Measurements from ENCODE around the gene USP7. TPM values are rescaled to one million over a fixed set of nuclear protein-coding genes. Genes with fewer than 3 reads are reported as not detected.

The USP7 gene
- total and polyA plus RNA-seq, 10 of the 15 experiments (the other 5 are each of a cell fraction or from before 2014, with no cell fraction given): 16.2 to 133 (median 60.5) TPM

DNA sequence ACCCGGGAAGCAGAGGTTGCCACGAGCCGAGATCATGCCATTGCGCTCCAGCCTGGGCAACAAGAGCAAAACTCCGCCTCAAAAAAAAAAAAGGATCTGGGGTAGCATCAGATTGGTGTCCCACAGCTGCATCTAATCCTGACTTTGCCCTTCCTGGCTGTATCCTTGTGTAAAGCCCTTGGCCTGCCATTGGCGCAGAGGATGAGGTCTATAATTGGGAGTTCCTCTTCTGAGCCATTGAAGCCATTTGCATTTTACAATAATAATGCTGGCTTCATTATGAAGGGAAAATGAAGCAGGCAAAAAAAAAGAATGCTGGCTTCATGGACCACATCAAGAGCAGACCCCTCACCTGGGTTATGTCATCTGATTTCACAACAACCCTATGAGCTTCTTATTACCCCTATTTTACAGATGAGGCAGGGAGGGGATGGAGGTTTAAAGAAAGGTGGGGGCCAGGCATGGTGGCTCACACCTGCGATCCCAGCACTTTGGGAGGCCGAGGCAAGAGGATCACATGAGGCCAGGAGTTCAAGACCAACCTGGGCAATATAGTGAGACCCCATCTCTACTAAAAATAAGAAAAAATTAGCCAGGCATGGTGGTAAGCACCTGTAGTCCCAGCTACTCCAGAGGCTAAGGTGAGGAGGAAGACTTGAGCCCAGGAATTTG lies 82.7 kb downstream of the USP7 start (continued):
- TF ChIP-seq, protein P1, sequence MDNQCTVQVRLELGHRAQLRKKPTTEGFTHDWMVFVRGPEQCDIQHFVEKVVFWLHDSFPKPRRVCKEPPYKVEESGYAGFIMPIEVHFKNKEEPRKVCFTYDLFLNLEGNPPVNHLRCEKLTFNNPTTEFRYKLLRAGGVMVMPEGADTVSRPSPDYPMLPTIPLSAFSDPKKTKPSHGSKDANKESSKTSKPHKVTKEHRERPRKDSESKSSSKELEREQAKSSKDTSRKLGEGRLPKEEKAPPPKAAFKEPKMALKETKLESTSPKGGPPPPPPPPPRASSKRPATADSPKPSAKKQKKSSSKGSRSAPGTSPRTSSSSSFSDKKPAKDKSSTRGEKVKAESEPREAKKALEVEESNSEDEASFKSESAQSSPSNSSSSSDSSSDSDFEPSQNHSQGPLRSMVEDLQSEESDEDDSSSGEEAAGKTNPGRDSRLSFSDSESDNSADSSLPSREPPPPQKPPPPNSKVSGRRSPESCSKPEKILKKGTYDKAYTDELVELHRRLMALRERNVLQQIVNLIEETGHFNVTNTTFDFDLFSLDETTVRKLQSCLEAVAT (IDR thresholded peaks at IDR 0.05): no peak
- no peak for TF ChIP-seq SMARCA5 (IDR thresholded peaks at IDR 0.05)
- TF ChIP-seq KLF5 (IDR thresholded peaks at IDR 0.05; ENCODE audit: partially characterized antibody): no peak
- TF ChIP-seq, protein P2, sequence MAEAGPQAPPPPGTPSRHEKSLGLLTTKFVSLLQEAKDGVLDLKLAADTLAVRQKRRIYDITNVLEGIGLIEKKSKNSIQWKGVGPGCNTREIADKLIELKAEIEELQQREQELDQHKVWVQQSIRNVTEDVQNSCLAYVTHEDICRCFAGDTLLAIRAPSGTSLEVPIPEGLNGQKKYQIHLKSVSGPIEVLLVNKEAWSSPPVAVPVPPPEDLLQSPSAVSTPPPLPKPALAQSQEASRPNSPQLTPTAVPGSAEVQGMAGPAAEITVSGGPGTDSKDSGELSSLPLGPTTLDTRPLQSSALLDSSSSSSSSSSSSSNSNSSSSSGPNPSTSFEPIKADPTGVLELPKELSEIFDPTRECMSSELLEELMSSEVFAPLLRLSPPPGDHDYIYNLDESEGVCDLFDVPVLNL (IDR thresholded peaks at IDR 0.05; ENCODE audit: low read depth, low read length): no peak
- no peak for TF ChIP-seq TCF12 (IDR thresholded peaks at IDR 0.05; ENCODE audit: low read depth, low read length)
- TF ChIP-seq, protein P3, sequence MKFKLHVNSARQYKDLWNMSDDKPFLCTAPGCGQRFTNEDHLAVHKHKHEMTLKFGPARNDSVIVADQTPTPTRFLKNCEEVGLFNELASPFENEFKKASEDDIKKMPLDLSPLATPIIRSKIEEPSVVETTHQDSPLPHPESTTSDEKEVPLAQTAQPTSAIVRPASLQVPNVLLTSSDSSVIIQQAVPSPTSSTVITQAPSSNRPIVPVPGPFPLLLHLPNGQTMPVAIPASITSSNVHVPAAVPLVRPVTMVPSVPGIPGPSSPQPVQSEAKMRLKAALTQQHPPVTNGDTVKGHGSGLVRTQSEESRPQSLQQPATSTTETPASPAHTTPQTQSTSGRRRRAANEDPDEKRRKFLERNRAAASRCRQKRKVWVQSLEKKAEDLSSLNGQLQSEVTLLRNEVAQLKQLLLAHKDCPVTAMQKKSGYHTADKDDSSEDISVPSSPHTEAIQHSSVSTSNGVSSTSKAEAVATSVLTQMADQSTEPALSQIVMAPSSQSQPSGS (IDR thresholded peaks at IDR 0.05; ENCODE audit: low read length): no peak
- TF ChIP-seq CREM (IDR thresholded peaks at IDR 0.05; ENCODE audit: low read depth): no peak
- TF ChIP-seq, protein P4, sequence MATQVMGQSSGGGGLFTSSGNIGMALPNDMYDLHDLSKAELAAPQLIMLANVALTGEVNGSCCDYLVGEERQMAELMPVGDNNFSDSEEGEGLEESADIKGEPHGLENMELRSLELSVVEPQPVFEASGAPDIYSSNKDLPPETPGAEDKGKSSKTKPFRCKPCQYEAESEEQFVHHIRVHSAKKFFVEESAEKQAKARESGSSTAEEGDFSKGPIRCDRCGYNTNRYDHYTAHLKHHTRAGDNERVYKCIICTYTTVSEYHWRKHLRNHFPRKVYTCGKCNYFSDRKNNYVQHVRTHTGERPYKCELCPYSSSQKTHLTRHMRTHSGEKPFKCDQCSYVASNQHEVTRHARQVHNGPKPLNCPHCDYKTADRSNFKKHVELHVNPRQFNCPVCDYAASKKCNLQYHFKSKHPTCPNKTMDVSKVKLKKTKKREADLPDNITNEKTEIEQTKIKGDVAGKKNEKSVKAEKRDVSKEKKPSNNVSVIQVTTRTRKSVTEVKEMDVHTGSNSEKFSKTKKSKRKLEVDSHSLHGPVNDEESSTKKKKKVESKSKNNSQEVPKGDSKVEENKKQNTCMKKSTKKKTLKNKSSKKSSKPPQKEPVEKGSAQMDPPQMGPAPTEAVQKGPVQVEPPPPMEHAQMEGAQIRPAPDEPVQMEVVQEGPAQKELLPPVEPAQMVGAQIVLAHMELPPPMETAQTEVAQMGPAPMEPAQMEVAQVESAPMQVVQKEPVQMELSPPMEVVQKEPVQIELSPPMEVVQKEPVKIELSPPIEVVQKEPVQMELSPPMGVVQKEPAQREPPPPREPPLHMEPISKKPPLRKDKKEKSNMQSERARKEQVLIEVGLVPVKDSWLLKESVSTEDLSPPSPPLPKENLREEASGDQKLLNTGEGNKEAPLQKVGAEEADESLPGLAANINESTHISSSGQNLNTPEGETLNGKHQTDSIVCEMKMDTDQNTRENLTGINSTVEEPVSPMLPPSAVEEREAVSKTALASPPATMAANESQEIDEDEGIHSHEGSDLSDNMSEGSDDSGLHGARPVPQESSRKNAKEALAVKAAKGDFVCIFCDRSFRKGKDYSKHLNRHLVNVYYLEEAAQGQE (IDR thresholded peaks at IDR 0.05; ENCODE audit: low read depth, low read length): no peak

All from GM12878 (cell line).